Measurements from ENCODE around the gene DVL3. TPM values are rescaled to one million over a fixed set of nuclear protein-coding genes. Genes with fewer than 3 reads are reported as not detected.

The DVL3 gene
- total RNA-seq, 2 experiments from 2014 or later: 24.9 to 29.6 TPM

GRCh38 chr3:184211297-184211696 lies 56.1 kb downstream of the DVL3 start:
- no peaks in the 10 kb centered on the region for H3K36me3 Mint-ChIP-seq (ENCODE audit: low read depth)
- ATAC-seq (no peak), DNase-seq (no peak)
- ChIA-PET CTCF (interaction anchor here (2.6 kb wide), 1 partner anchor 16 kb away, joined by 14 read pairs; no protein-coding TSS in a partner anchor), POLR2A (no interaction called here)
- intact Hi-C loops (cut with DNase I, micrococcal nuclease): no loop called here
- peaks cover 14% of the 10 kb centered on the region for H3K27me3 Mint-ChIP-seq
- no peak overlapping the region for H3K4me3 Mint-ChIP-seq
- no peaks in the 10 kb centered on the region for H3K4me1 Mint-ChIP-seq
- H3K27ac Mint-ChIP-seq: no peak overlapping the region
- no peaks in the 10 kb centered on the region for H3K9me3 Mint-ChIP-seq (ENCODE audit: low read depth)

- Mint-ChIP-seq H3K9me3 (ENCODE audit: low read depth) (no peaks in the 10 kb centered on the region), H3K4me3 (no peak overlapping the region), H3K27ac (no peak overlapping the region), H3K27me3 (peaks cover 10% of the 10 kb centered on the region), H3K36me3 (ENCODE audit: low read depth) (no peaks in the 10 kb centered on the region), H3K4me1 (no peaks in the 10 kb centered on the region)
- CTCF ChIA-PET: interaction anchor here (2.6 kb wide), 1 partner anchor 16 kb away, joined by 14 read pairs; no protein-coding TSS in a partner anchor
- DNase-seq (no peak), ATAC-seq (no peak)
- intact Hi-C loops (cut with DNase I, micrococcal nuclease): no loop called here
- POLR2A ChIA-PET: no interaction called here
Measured at GRCh38 chr3:184211718-184212117, 56.5 kb downstream of the DVL3 start.

- ChIA-PET POLR2A (no interaction called here), CTCF (interaction anchor here (1.8 kb wide), 1 partner anchor 9 kb away, joined by 6 read pairs; no protein-coding TSS in a partner anchor)
- Mint-ChIP-seq H3K27ac (no peak overlapping the region), H3K27me3 (peaks cover 10% of the 10 kb centered on the region), H3K36me3 (ENCODE audit: low read depth) (no peaks in the 10 kb centered on the region), H3K9me3 (ENCODE audit: low read depth) (no peaks in the 10 kb centered on the region), H3K4me1 (no peaks in the 10 kb centered on the region), H3K4me3 (no peak overlapping the region)
- ATAC-seq (no peak), DNase-seq (no peak)
- intact Hi-C loops (cut with DNase I, micrococcal nuclease): no loop called here
Measured at GRCh38 chr3:184218814-184219213, 63.6 kb downstream of the DVL3 start.

GRCh38 chr3:184222521-184222920 lies 67.3 kb downstream of the DVL3 start:
- POLR2A ChIA-PET: no interaction called here
- Mint-ChIP-seq H3K27me3 (peaks cover 19% of the 10 kb centered on the region), H3K9me3 (ENCODE audit: low read depth) (no peaks in the 10 kb centered on the region), H3K27ac (no peak overlapping the region), H3K36me3 (ENCODE audit: low read depth) (no peaks in the 10 kb centered on the region), H3K4me3 (no peak overlapping the region), H3K4me1 (no peaks in the 10 kb centered on the region)
- DNase-seq: no peak
- intact Hi-C loops (cut with DNase I, micrococcal nuclease): no loop called here
- CTCF ChIA-PET: no interaction called here
- ATAC-seq: no peak

Other genes with a start within 250 kb of the DVL3 start
- gene ABCC5, start 137.5 kb upstream of the DVL3 start, total RNA-seq: 10 to 100 TPM; 12.5 to 15.8 TPM
- gene HTR3D, start 123.6 kb upstream of the DVL3 start, total RNA-seq: not detected
- gene HTR3C, start 102.3 kb upstream of the DVL3 start, total RNA-seq: not detected
- not detected for gene HTR3E, start 58.3 kb upstream of the DVL3 start, total RNA-seq
- gene EIF2B5, start 20.0 kb upstream of the DVL3 start, total RNA-seq: 10 to 100 TPM; 46.4 to 60.6 TPM
- 100 to 1,000 TPM; 192 to 204 TPM for gene AP2M1, start 19.5 kb downstream of the DVL3 start, total RNA-seq
- 10 to 100 TPM; 58.2 to 66.2 TPM for gene ABCF3, start 30.8 kb downstream of the DVL3 start, total RNA-seq
- gene VWA5B2, start 74.2 kb downstream of the DVL3 start, total RNA-seq: not detected
- 10 to 100 TPM; 39.9 to 40.9 TPM for gene ALG3, start 93.6 kb downstream of the DVL3 start, total RNA-seq
- 1 to 10 TPM; 4.8 to 5.8 TPM for gene EEF1AKMT4, start 94.3 kb downstream of the DVL3 start, total RNA-seq
- under 1 TPM; 0.18 to 0.25 TPM for gene CAMK2N2, start 106.2 kb downstream of the DVL3 start, total RNA-seq
- gene ECE2, start 120.6 kb downstream of the DVL3 start, total RNA-seq: not detected
- gene PSMD2, start 143.9 kb downstream of the DVL3 start, total RNA-seq: 100 to 1,000 TPM; 207 to 236 TPM
- gene EIF4G1, start 159.2 kb downstream of the DVL3 start, total RNA-seq: 100 to 1,000 TPM; 479 to 556 TPM
- 1 to 10 TPM; 3.7 to 4.5 TPM for gene FAM131A, start 182.2 kb downstream of the DVL3 start, total RNA-seq
- 1 to 10 TPM; 4.6 to 4.7 TPM for gene CLCN2, start 206.2 kb downstream of the DVL3 start, total RNA-seq
- gene POLR2H, start 206.3 kb downstream of the DVL3 start, total RNA-seq: 100 to 1,000 TPM; 130 to 143 TPM
- not detected for gene THPO, start 222.8 kb downstream of the DVL3 start, total RNA-seq
- gene CHRD, start 224.7 kb downstream of the DVL3 start, total RNA-seq: under 1 TPM in 1 of 2 experiments, not detected in 1; 0.23 TPM

All from activated CD4-positive, alpha-beta T cell treated with anti-CD3 and anti-CD28 coated beads for 36 hours (primary cell).